Measurements from ENCODE around the gene POLD4.

The POLD4 gene

DNA sequence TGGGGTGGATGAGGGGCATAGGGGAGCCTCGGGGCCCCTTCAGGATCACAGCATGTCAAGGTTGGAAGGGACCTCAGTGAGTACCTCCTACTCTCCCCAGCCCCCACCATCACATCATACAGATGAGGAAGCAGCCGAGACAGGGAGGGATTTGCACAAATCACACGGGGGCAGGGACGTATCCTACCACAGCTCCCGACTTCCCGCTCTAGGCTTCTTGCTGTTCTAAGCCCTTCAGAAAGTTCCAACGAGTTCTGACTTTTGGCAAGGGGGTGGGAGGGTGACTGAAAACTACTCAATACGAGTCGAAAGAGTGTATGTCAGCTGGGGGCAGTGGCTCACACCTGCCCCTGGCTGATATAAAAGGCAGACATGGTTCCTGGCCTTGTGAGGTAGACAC, 33.7 kb upstream of the POLD4 start:
- H3K27ac ChIP-seq (ENCODE audit: low read depth, low read length, severe bottlenecking), result no peak overlapping the region
- no peaks in the 10 kb centered on the region for H3K36me3 ChIP-seq (ENCODE audit: control insufficient read depth, insufficient read depth, low read length)
- H3K4me3 ChIP-seq (ENCODE audit: extremely low read depth, insufficient read depth, low read length, poor library complexity, severe bottlenecking), result no peak overlapping the region
- 34 to 49% methylated on average over 7 to 8 of the region's 9 CpGs for WGBS, 2 experiments (ENCODE audit: insufficient coverage in 2 of 2)
- H3K4me1 ChIP-seq (ENCODE audit: control insufficient read depth, insufficient read depth, low read length, poor library complexity, severe bottlenecking), result peaks cover 10% of the 10 kb centered on the region
- no peaks in the 10 kb centered on the region for H3K9me3 ChIP-seq (ENCODE audit: control insufficient read depth, low read length)

DNA sequence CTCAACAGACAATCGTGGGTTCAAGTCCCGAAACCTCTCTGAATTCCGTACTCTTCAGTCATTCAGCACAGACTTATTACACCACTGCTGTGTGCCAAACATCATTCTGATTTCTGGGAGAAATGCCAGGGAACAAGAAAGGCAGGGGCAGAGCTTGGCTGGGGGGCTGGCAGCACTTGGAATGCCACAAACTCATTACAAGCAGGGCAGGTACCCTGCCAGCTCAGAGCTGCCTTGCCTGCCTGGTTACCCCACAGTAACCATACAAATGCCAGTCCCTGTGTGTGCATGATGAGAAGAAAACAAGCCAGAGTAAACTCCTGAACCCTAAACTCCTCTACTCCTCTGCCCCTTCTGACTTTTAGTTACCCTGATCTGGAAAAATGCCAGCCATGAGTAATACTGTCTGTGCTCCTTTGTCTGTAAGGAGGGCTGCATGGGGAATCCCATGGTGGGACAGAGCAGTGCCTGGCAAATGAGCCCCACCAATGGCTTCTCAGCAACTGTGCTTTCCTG, 31.6 kb upstream of the POLD4 start:
- no peaks in the 10 kb centered on the region for H3K36me3 ChIP-seq (ENCODE audit: control insufficient read depth, insufficient read depth, low read length)
- 90 to 95% methylated on average over 3 of the region's 3 CpGs for WGBS, 2 experiments (ENCODE audit: insufficient coverage in 2 of 2)

DNA sequence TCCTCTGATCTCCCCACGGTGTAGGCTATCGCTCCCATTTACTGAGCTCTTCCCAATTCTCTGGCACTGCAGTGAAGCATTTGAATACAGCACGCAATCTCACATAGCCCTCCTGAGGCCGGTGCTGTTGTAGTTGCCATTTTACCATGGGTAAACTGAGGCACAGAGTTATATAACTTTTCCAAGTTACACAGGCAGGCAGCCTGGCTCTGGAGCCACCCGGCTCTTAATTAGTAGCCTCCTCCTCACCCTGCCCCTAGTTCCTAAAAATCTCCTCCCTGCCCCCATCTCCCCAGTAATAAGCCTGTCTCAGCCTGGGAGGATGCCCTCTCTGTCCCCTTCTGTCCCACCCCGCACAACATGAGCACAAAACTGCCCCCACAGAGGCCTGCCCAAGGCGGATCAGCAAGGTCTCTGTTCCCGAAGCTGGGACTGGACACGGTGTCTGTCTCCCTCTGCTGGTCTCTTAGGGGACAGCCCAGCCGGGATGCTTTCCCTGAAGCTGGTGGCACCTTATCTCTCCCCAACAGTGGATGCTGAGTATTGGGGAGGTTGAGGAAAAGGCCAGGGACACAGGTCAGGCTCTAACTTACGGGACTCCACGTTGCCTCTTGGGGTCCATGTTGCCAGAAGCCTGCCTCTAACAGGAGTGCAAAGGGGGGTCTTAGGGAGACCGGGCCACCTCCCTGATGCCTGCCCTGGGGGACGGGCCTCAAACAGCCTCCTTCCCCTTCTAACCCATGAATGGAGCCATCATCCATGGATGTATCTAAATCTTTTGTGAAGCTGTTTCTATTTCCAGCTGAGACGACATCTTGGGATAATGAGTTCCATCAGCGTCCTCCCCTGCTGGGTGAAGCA, 29.2 kb upstream of the POLD4 start:
- no peaks in the 10 kb centered on the region for H3K36me3 ChIP-seq (ENCODE audit: control insufficient read depth, insufficient read depth, low read length)
- no peak overlapping the region for H3K4me3 ChIP-seq (ENCODE audit: extremely low read depth, insufficient read depth, low read length, poor library complexity, severe bottlenecking)
- H3K9me3 ChIP-seq (ENCODE audit: control insufficient read depth, low read length), result no peaks in the 10 kb centered on the region
- H3K4me1 ChIP-seq (ENCODE audit: control insufficient read depth, insufficient read depth, low read length, poor library complexity, severe bottlenecking), result peaks cover 15% of the 10 kb centered on the region
- no peak overlapping the region for H3K27ac ChIP-seq (ENCODE audit: low read depth, low read length, severe bottlenecking)
- 45 to 49% methylated on average over 12 to 15 of the region's 16 CpGs for whole genome bisulfite sequencing, 2 experiments (ENCODE audit: insufficient coverage in 2 of 2)

More for the DNA sequence above, 31.6 kb upstream of the POLD4 start:
- Histone ChIP-seq H3K4me1 (ENCODE audit: control insufficient read depth, insufficient read depth, low read length, poor library complexity, severe bottlenecking) (peaks cover 5% of the 10 kb centered on the region), H3K9me3 (ENCODE audit: control insufficient read depth, low read length) (no peaks in the 10 kb centered on the region), H3K27ac (ENCODE audit: low read depth, low read length, severe bottlenecking) (no peak overlapping the region), H3K4me3 (ENCODE audit: extremely low read depth, insufficient read depth, low read length, poor library complexity, severe bottlenecking) (no peak overlapping the region)

- H3K27ac ChIP-seq (ENCODE audit: low read depth, low read length, severe bottlenecking), result no peak overlapping the region
- peaks cover 15% of the 10 kb centered on the region for H3K4me1 ChIP-seq (ENCODE audit: control insufficient read depth, insufficient read depth, low read length, poor library complexity, severe bottlenecking)
- H3K9me3 ChIP-seq (ENCODE audit: control insufficient read depth, low read length), result no peaks in the 10 kb centered on the region
- H3K4me3 ChIP-seq (ENCODE audit: extremely low read depth, insufficient read depth, low read length, poor library complexity, severe bottlenecking), result no peak overlapping the region
- WGBS, 2 experiments (ENCODE audit: insufficient coverage in 2 of 2), result 88 to 92% methylated on average over 10 to 12 of the region's 13 CpGs
- no peaks in the 10 kb centered on the region for H3K36me3 ChIP-seq (ENCODE audit: control insufficient read depth, insufficient read depth, low read length)
Observed at GRCh38 chr11:67381244-67381972, 28.1 kb upstream of the POLD4 start.

DNA sequence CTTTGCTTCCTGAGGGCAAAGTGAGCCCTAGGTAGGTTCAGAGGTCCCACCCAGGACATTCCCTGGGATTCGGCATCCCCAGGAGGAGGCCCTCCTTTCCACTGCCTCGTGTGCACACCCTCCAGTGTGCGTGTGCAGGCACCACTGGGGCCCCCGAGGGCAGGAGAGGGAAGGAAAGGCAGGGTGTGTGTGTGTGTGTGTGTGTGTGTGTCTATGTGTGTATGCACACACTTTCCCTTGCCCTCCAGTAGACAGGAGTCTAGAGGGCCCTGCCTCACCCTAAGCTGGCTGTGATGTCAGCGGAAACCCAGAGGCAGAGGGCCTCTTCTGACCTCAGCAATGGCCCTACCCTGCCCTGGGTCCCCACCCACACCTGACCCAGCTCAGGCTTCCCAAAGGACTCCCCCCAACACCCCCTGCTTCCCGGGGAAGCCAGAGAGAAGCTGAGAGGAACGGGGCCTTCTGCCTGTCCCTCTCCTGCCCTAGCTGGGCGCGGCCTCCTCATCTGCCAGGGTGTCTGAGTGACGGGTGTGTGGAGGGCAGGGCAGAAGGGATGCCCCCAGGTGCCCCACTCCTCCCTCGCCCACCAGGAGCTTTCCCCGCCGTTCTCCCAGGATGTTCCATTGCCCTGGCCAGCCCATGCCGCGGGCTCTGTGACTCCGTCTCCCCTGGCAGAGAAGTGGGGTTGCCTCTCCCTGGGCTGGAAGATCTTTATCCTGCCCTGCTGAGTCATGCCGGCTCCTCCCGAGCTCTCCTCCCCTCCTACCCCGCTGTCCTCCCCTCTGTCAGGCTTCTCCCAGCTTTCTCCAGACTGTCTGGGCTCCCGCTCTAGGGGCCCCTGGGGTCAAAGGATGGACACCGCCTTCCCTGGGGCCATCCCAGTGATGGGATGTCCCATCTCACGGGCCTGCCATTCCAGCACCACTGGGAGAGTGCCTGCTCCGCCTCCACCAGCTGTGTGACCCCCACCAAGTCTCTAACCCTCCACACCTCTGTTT, 26.0 kb upstream of the POLD4 start:
- H3K27ac ChIP-seq (ENCODE audit: low read depth, low read length, severe bottlenecking), result no peak overlapping the region
- H3K4me1 ChIP-seq (ENCODE audit: control insufficient read depth, insufficient read depth, low read length, poor library complexity, severe bottlenecking), result peaks cover 31% of the 10 kb centered on the region
- no peaks in the 10 kb centered on the region for H3K9me3 ChIP-seq (ENCODE audit: control insufficient read depth, low read length)
- 65 to 80% methylated on average over 13 to 17 of the region's 23 CpGs for WGBS, 2 experiments (ENCODE audit: insufficient coverage in 2 of 2)
- H3K4me3 ChIP-seq (ENCODE audit: extremely low read depth, insufficient read depth, low read length, poor library complexity, severe bottlenecking), result no peak overlapping the region
- H3K36me3 ChIP-seq (ENCODE audit: control insufficient read depth, insufficient read depth, low read length), result no peaks in the 10 kb centered on the region

DNA sequence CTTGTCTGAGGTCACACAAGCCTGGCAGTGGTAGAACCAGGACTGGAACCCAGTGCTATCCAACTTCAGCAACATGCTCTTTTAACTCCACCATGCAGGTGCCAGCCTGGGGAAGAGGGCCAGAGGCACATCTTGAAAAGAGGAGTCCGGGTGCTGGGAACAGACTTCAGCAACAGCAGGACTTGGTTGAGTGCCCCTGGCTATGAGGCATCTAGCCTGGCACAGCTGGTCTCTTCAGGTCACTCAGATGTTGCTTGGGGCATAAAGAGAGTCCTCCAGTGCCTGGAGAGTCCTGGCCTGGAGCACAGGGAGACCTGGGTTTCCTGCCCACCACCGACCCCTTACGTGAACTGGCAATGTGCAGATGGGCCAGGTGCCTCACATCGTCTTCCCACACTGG, 25.2 kb upstream of the POLD4 start:
- Histone ChIP-seq H3K36me3 (ENCODE audit: control insufficient read depth, insufficient read depth, low read length) (no peaks in the 10 kb centered on the region), H3K4me3 (ENCODE audit: extremely low read depth, insufficient read depth, low read length, poor library complexity, severe bottlenecking) (no peak overlapping the region), H3K27ac (ENCODE audit: low read depth, low read length, severe bottlenecking) (no peak overlapping the region), H3K4me1 (ENCODE audit: control insufficient read depth, insufficient read depth, low read length, poor library complexity, severe bottlenecking) (peaks cover 32% of the 10 kb centered on the region), H3K9me3 (ENCODE audit: control insufficient read depth, low read length) (no peaks in the 10 kb centered on the region)
- WGBS, 2 experiments (ENCODE audit: insufficient coverage in 2 of 2), result 91 to 95% methylated on average over 4 of the region's 4 CpGs

DNA sequence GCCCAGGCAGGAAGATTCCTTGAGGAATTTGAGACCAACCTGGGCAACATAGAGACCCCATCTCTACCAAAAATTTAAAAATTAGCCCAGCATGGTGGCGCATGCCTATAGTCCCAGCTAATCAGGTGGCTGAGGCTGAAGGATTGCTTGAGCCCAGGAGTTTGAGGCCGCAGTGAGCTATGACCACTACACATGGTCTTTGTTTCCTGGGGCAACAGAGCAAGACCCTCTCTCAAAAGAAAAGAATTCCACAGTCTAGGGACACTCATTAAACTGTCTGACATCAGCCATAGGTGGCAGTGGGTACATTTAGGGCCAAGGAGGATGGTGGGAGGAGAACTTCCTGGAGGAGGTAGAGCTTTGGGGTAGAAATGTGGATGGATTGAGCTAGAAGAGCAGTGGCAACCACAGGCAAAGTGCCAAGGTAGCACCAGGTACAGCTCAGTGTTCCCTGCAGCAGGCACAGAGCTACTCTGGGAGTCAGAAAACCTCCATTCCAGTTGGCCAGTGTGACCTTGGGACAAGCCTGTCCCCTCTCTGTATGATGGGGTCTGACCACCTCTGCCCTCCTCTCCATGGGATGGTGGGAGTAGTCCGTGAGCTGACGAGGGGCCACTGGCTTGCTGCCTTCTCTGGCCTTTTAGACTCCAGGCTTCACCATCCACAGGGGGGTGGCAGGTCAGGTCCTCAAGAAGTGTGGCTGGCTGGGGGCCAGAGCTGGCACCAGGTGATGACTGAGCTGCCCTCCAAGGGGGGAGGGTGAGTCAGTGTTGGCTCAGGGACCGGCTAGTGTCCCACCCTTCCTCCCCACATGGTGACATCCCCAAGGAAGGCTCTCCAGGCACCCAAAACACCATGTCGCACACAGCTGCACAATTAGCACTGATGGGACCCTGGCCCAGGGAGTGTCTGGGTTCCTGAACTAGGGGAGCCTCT, 23.8 kb upstream of the POLD4 start:
- Histone ChIP-seq H3K9me3 (ENCODE audit: control insufficient read depth, low read length) (no peaks in the 10 kb centered on the region), H3K36me3 (ENCODE audit: control insufficient read depth, insufficient read depth, low read length) (no peaks in the 10 kb centered on the region), H3K4me1 (ENCODE audit: control insufficient read depth, insufficient read depth, low read length, poor library complexity, severe bottlenecking) (peaks cover 30% of the 10 kb centered on the region), H3K27ac (ENCODE audit: low read depth, low read length, severe bottlenecking) (no peak overlapping the region), H3K4me3 (ENCODE audit: extremely low read depth, insufficient read depth, low read length, poor library complexity, severe bottlenecking) (no peak overlapping the region)
- WGBS, 2 experiments (ENCODE audit: insufficient coverage in 2 of 2), result 80 to 94% methylated on average over 2 to 3 of the region's 6 CpGs

GRCh38 chr11:67376063-67376820, 22.9 kb upstream of the POLD4 start:
- H3K4me1 ChIP-seq (ENCODE audit: control insufficient read depth, insufficient read depth, low read length, poor library complexity, severe bottlenecking), result peaks cover 38% of the 10 kb centered on the region
- no peak overlapping the region for H3K4me3 ChIP-seq (ENCODE audit: extremely low read depth, insufficient read depth, low read length, poor library complexity, severe bottlenecking)
- no peaks in the 10 kb centered on the region for H3K9me3 ChIP-seq (ENCODE audit: control insufficient read depth, low read length)
- WGBS, 2 experiments (ENCODE audit: insufficient coverage in 2 of 2), result 66% methylated on average over 5 to 7 of the region's 7 CpGs
- no peak overlapping the region for H3K27ac ChIP-seq (ENCODE audit: low read depth, low read length, severe bottlenecking)
- no peaks in the 10 kb centered on the region for H3K36me3 ChIP-seq (ENCODE audit: control insufficient read depth, insufficient read depth, low read length)
